ENCODE measurements around the gene ADGRD1. TPM values are rescaled to one million over a fixed set of nuclear protein-coding genes. Genes with fewer than 3 reads are reported as not detected.

ADGRD1 gene
- total RNA-seq, 1 donor from 2014 or later, result 1.0 TPM

GRCh38 chr12:131103669-131104462, 150.2 kb downstream of the ADGRD1 start:
- Mint-ChIP-seq H3K27ac (ENCODE audit: unreplicated experiment) (no peak overlapping the region), H3K9me3 (ENCODE audit: unreplicated experiment) (no peaks in the 10 kb centered on the region), H3K36me3 (ENCODE audit: unreplicated experiment) (no peaks in the 10 kb centered on the region), H3K4me1 (ENCODE audit: unreplicated experiment) (peaks cover 2% of the 10 kb centered on the region), H3K4me3 (ENCODE audit: unreplicated experiment) (no peak overlapping the region), H3K27me3 (ENCODE audit: unreplicated experiment) (peaks cover 3% of the 10 kb centered on the region)
- no peak for TF ChIP-seq CTCF (IDR thresholded peaks at IDR 0.05)
- DNase-seq (ENCODE audit: extremely low spot score, unreplicated experiment), result peak; percentile 82

- Mint-ChIP-seq H3K36me3 (ENCODE audit: unreplicated experiment) (no peaks in the 10 kb centered on the region), H3K4me3 (ENCODE audit: unreplicated experiment) (no peak overlapping the region), H3K27ac (ENCODE audit: unreplicated experiment) (no peak overlapping the region), H3K9me3 (ENCODE audit: unreplicated experiment) (peaks cover 4% of the 10 kb centered on the region), H3K4me1 (ENCODE audit: unreplicated experiment) (peaks cover 2% of the 10 kb centered on the region), H3K27me3 (ENCODE audit: unreplicated experiment) (peaks cover 3% of the 10 kb centered on the region)
- peak; percentile 93 for TF ChIP-seq CTCF (IDR thresholded peaks at IDR 0.05)
- DNase-seq (ENCODE audit: extremely low spot score, unreplicated experiment), result peak; percentile 94
These were observed 151.0 kb downstream of the ADGRD1 start for GRCh38 chr12:131104463-131105350.

DNA sequence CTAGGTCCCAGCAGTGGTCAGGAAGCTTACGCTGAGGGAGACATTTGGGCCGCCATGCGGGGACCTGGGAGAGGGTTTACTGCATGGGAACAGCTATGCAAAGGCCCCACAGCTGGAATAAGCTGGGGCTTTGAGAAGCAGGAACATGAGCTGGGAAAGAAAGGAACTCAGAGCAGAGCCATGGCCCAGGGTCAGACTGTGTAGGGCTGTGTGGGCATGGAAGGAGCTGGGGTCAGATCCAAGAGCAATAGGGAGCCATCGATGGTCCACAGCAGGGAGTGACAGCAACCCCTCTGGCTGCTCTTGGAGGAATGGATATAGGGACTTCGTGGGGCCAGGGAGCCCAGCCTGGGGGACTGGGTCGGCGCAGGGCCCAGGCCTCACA, 151.6 kb downstream of the ADGRD1 start:
- Mint-ChIP-seq H3K4me1 (ENCODE audit: unreplicated experiment) (peaks cover 2% of the 10 kb centered on the region), H3K27me3 (ENCODE audit: unreplicated experiment) (peaks cover 3% of the 10 kb centered on the region), H3K27ac (ENCODE audit: unreplicated experiment) (no peak overlapping the region), H3K9me3 (ENCODE audit: unreplicated experiment) (peaks cover 4% of the 10 kb centered on the region), H3K36me3 (ENCODE audit: unreplicated experiment) (no peaks in the 10 kb centered on the region), H3K4me3 (ENCODE audit: unreplicated experiment) (no peak overlapping the region)
- no peak for DNase-seq (ENCODE audit: extremely low spot score, unreplicated experiment)
- no peak for TF ChIP-seq CTCF (IDR thresholded peaks at IDR 0.05)

DNA sequence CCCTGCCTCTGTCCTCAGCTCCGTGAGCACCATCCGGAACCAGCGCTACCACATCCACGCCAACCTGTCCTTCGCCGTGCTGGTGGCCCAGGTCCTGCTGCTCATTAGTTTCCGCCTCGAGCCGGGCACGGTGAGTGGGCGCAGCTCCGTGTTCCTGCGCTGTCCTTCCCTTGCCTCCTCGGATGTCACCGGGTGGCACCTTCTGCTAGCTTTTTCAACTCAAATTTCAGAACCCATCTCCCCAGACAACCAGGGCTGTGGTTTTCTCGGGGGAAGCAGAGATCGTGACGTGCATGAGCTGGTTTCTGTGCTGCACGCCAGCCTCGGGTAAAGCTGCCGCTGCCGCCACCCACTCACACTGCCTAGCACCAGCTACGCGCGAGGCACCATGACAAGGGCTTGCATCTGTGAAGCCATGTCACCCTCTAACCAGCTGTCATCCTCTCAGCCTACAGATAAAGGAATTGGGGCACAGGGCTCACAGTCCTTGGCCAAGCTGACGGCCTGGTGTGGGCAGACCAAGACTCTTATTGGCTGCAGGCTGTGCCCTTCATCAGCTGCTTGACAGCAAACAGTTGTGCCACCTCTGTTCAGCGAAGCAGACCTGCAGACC, 152.1 kb downstream of the ADGRD1 start:
- no peak for DNase-seq (ENCODE audit: extremely low spot score, unreplicated experiment)
- Mint-ChIP-seq H3K4me3 (ENCODE audit: unreplicated experiment) (no peak overlapping the region), H3K27me3 (ENCODE audit: unreplicated experiment) (peaks cover 3% of the 10 kb centered on the region), H3K9me3 (ENCODE audit: unreplicated experiment) (peaks cover 4% of the 10 kb centered on the region), H3K4me1 (ENCODE audit: unreplicated experiment) (peaks cover 2% of the 10 kb centered on the region), H3K27ac (ENCODE audit: unreplicated experiment) (no peak overlapping the region), H3K36me3 (ENCODE audit: unreplicated experiment) (no peaks in the 10 kb centered on the region)
- TF ChIP-seq CTCF (IDR thresholded peaks at IDR 0.05), result no peak

All from osteocyte (in vitro differentiated cells).